Right cardiac atrium (tissue), 5 donors: ENCODE measurements around the gene CLPSL2. TPM values are rescaled to one million over a fixed set of nuclear protein-coding genes. Genes with fewer than 3 reads are reported as not detected.

Experiments
- ATAC-seq, 2 donors: fragments of 200-7000 bp; cut with Tn5 transposase; one replicate each; pipeline versions ENCODE4 v1.8.0 to v1.9.1; 2020; ENCODE audit warnings: moderate library complexity in 2 of 2, mild to moderate bottlenecking in 1 of 2
- DNase-seq, 3 donors: peaks; one replicate each; pipeline ENCODE4 v3.0.0-alpha.2; 2020
- H3K27ac ChIP-seq: one replicate; pipeline ENCODE4 v1.5.1; 2013; ENCODE audit warnings: mild to moderate bottlenecking, low read length, control low read depth, moderate library complexity
- H3K27me3 ChIP-seq: one replicate; pipeline ENCODE4 v1.6.1; 2013; ENCODE audit not compliant: control insufficient read depth, insufficient read depth
- H3K4me1 ChIP-seq: one replicate; pipeline ENCODE4 v1.6.1; 2013; ENCODE audit warnings: low read length; ENCODE audit not compliant: control insufficient read depth, insufficient read depth
- H3K4me3 ChIP-seq: one replicate; pipeline ENCODE4 v1.5.1; 2013; ENCODE audit warnings: low read length, control low read depth
- H3K9me3 ChIP-seq: one replicate; pipeline ENCODE4 v1.6.1; 2013; ENCODE audit warnings: low read length; ENCODE audit not compliant: control insufficient read depth
- WGBS: extraction: QIAGEN DNeasy Blood & Tissue Kit; methylation state at CpG from one replicate; pipeline ENCODE4 v1.1.7; 2013; 5-methylcytosine and 5-hydroxymethylcytosine counted together
- intact Hi-C, 4 donors: fragments of 100-400 bp; cut with DNase I; formaldehyde crosslinking; loops; one replicate each; pipeline versions ENCODE4 v1.11.0 to v1.14.0; 2022 to 2023
- long read RNA-seq, 4 donors: library from polyadenylated mRNA; unstranded; transcript quantifications; one replicate each; pipeline ENCODE4 v2.0.0, GENCODE V29; 2020 to 2021
- polyA plus RNA-seq: library from polyadenylated mRNA; stranded (reverse); fragments of 200-250 nt; gene quantifications from one replicate; pipeline ENCODE4 v1.2.3, GENCODE V29; 2013
- total RNA-seq, 4 donors: library from RNA; stranded (reverse); fragmentation: NEBNext Ultra II Directional; extraction: Animal tissue kit (Norgen Biotek cat#: 25700); gene quantifications; one replicate each; pipeline ENCODE4 v1.2.1, GENCODE V29; 2021
- donor health status: healthy with polysubstance abuse.
- donor health status: DM: no; HTN: yes; CAD: no.
- donor health status: DM: no; HTN: no; CAD: no.
- donor health status: DM: no; HTN: yes; CAD: no; lungs with severe emphysema.
- donor health status: DM: yes; HTN: yes; CAD: no.

Gene CLPSL2, protein sequence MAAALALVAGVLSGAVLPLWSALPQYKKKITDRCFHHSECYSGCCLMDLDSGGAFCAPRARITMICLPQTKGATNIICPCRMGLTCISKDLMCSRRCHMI
- not detected for total RNA-seq
- not detected for polyA plus RNA-seq
- long read RNA-seq, donor 1: 0 reads
- long read RNA-seq, donor 2: 0 reads
- long read RNA-seq, donor 3: 0 reads
- long read RNA-seq, donor 4: 0 reads

DNA sequence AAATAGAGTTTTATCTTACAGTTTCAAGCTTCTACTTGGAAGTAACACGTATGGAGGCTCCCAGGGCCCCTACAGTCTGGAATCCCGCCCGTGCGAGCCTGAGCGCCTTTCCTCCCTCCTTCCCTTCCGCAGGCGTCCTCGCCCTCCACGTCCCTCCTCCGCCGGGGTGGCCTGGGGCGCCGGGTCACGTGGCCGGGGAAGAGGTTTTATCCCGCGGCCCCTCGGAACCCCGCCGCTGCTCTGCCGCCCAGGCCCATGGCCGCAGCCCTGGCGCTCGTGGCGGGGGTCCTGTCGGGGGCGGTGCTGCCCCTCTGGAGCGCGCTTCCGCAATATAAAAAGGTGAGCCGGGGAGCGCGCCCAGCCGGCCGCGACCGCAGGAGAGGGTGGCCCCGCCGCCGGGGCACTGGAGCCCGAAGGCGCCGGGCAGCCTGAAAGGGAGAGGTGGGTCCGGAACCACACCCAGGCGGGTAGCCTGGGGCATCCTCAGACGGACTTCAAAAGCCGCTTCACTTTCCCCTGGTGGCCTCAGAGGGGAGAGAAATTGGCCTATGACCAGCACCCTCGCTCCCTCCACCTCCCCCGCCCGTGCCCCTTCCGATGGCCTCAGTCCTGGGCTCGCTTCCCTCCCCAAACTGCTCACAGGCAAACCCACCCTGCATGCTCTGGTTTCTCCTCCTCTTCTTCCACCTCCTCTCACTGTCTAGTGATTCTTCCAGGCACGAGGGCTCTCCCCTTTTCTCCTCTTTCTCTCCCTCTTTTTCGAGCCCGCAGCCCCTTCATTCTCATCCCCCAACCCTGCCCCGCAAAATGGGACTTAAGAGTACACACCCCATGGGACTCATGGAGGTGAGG lies at the start of gene CLPSL2:
Gene CLPSL2, plus strand, starts transcription at position 235 of the 852 bp plus-strand sequence. Its CDS starts 21 bp downstream, at position 256.
- ATAC-seq (peak; percentile 27 to 56), DNase-seq (no peak)
- Histone ChIP-seq H3K4me3 (peak within 1 kb of the TSS; percentile 55), H3K27ac (no peak within 1 kb of the TSS), H3K4me1 (no peaks in the 10 kb centered on the region), H3K9me3 (no peaks in the 10 kb centered on the region), H3K27me3 (peaks cover 3% of the 10 kb centered on the region)
- 4% methylated on average over 56 of the region's 56 CpGs for WGBS
- intact Hi-C loops: no loop called here

DNA sequence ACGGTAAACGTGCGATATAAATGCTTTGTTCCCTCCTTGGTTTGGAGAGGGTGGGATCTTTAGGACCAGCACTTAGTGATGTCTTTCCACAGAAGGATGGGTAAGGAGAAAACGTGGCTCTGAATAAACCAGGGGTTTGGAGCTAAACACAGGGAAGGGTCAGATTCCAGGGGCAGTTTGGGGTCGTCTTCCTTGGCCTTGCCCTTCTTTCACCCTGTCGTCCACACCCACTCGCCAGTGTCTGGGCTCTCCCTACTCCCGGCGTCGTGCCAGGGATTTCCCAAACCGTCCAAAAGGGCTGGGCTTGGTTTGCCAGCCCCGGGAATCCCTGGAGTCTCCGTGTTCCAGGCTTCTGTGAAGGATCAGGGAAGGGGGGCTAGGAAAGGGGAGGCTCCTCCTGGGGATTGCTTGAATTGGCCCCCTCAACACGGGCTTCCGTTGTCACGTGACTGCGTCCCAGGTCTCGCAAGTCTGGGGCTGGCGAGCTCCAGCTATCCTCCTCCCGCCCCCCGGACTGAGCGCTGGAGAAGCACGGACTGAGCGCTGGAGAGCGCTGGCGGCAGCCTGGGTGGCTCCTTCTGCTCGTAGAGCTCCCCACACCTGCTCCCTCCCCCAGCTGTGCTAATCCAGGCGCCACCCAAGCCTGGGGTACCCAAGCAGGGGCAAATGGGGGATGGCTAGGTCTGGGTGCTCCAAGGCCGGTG lies 49.0 kb upstream of the CLPSL2 start:
- peak; percentile 91 to 96 (median 94) for DNase-seq
- peak; percentile 40 to 54 for ATAC-seq
- Histone ChIP-seq H3K9me3 (no peaks in the 10 kb centered on the region), H3K27ac (peak overlapping the region; percentile 97), H3K27me3 (no peaks in the 10 kb centered on the region), H3K4me3 (peak overlapping the region; percentile 27), H3K4me1 (peaks cover 47% of the 10 kb centered on the region)
- intact Hi-C loops: loop anchor here in 3 of 4 donors (5.0 kb wide), 2 partner anchors 40 to 125 kb away; partner anchors contain the start of gene FKBP5 (in 2 of the 3)
- 2% methylated on average over 29 of the region's 29 CpGs for WGBS

DNA sequence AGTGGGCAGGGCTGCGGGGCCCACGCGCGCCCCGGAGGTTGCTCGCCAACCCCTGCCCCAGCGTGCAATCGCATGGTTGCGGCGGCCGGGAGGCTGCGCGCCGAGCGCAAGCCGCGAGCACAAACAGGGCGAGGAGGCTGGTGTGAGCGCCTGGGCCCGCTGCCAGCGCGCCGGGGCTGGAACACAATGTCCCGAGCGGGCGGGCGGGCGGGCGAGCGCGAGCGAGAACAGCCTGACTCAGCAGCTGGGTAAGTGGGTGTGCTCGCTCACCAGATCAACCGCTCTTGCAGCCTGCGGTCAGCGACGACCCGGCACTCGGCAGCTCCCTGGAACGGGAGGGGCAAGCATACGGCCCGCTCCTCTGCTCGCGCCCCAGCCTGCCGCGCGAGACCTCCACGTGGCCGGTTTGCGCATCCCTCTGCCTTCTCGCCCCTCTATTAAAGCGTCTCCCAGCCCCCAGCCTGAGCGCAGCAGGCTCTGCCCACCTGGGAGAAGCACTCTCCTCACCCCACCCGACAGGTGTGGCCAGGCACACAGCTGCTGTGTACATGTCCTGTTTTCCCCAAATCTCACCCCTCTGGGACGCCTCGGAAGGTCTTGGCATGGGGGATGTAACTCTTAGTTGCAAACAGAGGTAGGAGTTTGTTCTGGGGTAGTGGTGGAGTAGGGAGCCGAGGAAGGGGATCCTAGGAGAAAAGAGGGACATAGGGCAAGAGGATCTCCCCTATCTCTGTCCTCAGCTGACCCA lies 48.3 kb upstream of the CLPSL2 start:
- Histone ChIP-seq H3K27me3 (no peaks in the 10 kb centered on the region), H3K9me3 (no peaks in the 10 kb centered on the region), H3K4me3 (peak overlapping the region; percentile 27), H3K27ac (peak overlapping the region; percentile 97), H3K4me1 (peaks cover 49% of the 10 kb centered on the region)
- peak; percentile 71 to 74 for ATAC-seq
- intact Hi-C loops: loop anchor here in 3 of 4 donors (5.0 kb wide), 2 partner anchors 41 to 126 kb away; partner anchors contain the start of gene FKBP5 (in 2 of the 3)
- WGBS: 2% methylated on average over 57 of the region's 57 CpGs
- DNase-seq: peak; percentile 96 to 99 (median 98)

DNA sequence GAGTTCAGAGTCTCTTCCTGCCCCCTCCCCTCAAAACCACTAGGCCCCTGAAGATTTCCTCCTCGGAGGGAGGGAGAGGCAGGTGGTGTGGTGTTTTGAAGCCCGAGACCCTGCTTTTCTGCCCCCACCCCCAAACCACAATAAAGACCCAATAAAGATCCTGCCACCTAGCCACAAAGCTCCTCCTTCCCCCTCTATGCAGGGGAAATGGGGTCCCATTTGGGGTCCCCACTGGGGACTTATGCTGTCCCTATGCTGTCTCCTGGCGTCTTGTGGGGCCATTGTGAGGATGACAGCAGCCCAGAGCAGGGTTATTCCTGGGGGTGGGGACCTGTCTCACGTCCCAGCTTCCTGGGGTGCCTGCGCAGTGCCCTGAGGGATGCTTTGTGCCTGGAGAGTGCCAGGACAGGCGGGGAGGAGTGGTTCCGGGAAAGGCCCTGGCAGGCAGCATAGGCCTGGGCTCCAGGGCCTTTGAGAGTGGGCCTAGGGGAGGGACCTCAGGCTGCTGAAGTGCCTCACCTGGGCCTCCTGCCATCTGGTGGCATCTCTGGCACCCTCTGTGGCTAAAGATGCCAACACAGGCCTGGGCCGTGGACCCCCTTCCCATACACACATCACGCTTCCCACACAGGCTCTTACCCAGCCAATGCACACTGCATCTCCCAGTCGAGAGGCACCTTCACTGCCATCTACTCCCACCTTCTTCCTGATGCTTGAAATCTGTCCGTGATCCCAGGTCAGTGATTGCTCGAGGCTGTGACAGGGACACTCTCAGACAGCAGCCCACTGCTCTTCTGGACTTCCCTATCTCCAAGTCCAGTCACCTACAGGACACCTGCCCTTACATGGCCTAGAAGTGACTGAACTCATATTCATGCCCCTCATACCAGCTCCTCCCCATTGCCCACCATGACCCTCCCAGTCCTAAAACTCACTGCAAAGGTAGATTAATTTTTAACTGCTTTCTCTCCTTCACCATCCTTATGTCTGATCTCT lies 47.4 kb upstream of the CLPSL2 start:
- Histone ChIP-seq H3K4me3 (no peak overlapping the region), H3K9me3 (no peaks in the 10 kb centered on the region), H3K27me3 (no peaks in the 10 kb centered on the region), H3K4me1 (peaks cover 46% of the 10 kb centered on the region), H3K27ac (peak overlapping the region; percentile 96)
- WGBS: 57% methylated on average over 12 of the region's 12 CpGs
- DNase-seq: peak; percentile 68 to 85 (median 78)
- ATAC-seq: no peak
- intact Hi-C loops: loop anchor here in 3 of 4 donors (5.0 kb wide), 2 partner anchors 42 to 127 kb away; partner anchors contain the start of gene FKBP5 (in 2 of the 3)

DNA sequence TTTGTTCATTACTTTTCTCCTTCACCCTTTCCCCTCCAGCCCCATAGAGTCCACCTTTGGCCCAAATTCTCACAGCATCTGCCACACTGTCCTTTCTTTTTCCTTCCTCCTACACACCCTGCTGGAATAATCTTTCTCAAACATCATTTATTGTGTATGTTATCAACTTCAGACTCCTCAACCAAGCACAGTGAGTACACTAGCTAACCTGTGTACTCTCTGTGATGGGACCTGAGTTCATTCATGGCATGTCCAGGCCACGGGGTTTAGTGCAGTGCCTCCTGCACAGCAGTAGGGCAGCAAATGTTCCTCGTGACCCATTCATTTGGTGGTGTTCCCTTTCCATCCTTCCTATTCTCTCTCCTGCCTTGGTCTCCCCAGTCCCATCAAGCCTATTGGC lies 46.7 kb upstream of the CLPSL2 start:
- 59% methylated on average over 2 of the region's 2 CpGs for WGBS

DNA sequence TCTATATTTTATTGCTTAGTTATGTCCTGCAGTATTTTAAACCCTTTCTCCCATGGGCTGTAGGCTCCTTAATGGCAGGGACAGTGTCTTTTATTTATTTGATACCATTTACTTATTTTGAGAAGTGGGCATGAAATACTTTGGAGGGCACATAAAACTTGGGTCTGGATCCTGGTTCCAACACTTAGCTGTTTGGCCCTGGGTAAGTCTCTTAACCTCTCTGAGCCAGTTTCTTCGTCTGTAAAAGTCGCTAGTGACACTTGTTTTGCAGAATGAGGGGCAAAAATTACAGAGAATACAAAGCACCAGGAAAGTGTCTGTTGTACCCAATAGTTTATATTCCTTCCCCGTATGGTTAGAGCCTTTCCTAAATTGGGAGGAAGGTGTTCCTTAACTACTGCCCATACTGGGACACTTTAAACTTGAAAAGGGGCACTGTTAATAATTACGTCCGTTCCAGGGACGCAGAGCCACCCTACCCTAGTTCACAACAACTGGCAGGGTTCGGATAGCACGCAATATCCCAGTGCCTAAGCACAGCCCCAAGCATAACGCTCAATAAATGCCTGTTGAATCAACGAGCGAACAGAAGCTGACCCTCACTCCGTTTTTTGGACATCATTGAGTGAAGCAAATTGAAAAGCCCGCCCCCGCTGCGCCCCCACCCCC lies 45.5 kb upstream of the CLPSL2 start:
- WGBS: 5% methylated on average over 15 of the region's 15 CpGs
- Histone ChIP-seq H3K27me3 (no peaks in the 10 kb centered on the region), H3K27ac (peak overlapping the region; percentile 100), H3K9me3 (no peaks in the 10 kb centered on the region), H3K4me3 (peak overlapping the region; percentile 67), H3K4me1 (peaks cover 33% of the 10 kb centered on the region)
- intact Hi-C loops: loop anchor here in 2 of 4 donors (2.0 to 5.0 kb wide), 2 partner anchors 44 to 144 kb away; partner anchors contain the start of gene FKBP5 (in 1 of the 2)
- DNase-seq: peak in 1 of 3 donors; percentile 35
- no peak for ATAC-seq

More for the DNA sequence above, 46.7 kb upstream of the CLPSL2 start:
- intact Hi-C loops: loop anchor here (2.0 to 5.0 kb wide), 3 partner anchors 42 to 143 kb away; partner anchors contain the start of gene FKBP5 (in 3 of the 4)
- DNase-seq (no peak), ATAC-seq (no peak)
- Histone ChIP-seq H3K4me3 (no peak overlapping the region), H3K27ac (peak overlapping the region; percentile 57), H3K9me3 (no peaks in the 10 kb centered on the region), H3K27me3 (no peaks in the 10 kb centered on the region), H3K4me1 (peaks cover 40% of the 10 kb centered on the region)

DNA sequence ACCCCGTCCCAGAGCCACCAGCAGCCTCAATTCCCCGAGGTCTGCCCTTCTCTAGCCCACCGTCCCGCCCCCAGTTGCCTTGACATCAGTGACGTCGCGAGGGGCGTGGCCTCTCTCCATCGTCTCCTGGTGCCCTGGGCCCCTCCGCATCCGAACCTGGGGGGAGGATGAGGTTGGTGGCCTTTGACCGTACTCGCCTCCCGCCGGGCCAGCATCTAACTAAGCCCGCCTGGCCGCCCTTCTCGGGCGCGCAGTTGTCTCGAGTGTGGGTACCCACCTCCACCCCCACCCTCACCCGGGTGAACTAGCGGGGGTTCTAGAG lies 45.0 kb upstream of the CLPSL2 start:
- no peaks in the 10 kb centered on the region for H3K27me3 ChIP-seq
- peak overlapping the region; percentile 67 for H3K4me3 ChIP-seq
- DNase-seq (peak; percentile 98 to 100 (median 99)), ATAC-seq (peak; percentile 69 to 77)
- peaks cover 31% of the 10 kb centered on the region for H3K4me1 ChIP-seq
- WGBS: under 1% methylated on average over 23 of the region's 23 CpGs
- H3K27ac ChIP-seq: peak overlapping the region; percentile 100
- H3K9me3 ChIP-seq: no peaks in the 10 kb centered on the region
- intact Hi-C loops: loop anchor here in 2 of 4 donors (2.0 to 5.0 kb wide), 2 partner anchors 44 to 145 kb away; partner anchors contain the start of gene FKBP5 (in 1 of the 2)

DNA sequence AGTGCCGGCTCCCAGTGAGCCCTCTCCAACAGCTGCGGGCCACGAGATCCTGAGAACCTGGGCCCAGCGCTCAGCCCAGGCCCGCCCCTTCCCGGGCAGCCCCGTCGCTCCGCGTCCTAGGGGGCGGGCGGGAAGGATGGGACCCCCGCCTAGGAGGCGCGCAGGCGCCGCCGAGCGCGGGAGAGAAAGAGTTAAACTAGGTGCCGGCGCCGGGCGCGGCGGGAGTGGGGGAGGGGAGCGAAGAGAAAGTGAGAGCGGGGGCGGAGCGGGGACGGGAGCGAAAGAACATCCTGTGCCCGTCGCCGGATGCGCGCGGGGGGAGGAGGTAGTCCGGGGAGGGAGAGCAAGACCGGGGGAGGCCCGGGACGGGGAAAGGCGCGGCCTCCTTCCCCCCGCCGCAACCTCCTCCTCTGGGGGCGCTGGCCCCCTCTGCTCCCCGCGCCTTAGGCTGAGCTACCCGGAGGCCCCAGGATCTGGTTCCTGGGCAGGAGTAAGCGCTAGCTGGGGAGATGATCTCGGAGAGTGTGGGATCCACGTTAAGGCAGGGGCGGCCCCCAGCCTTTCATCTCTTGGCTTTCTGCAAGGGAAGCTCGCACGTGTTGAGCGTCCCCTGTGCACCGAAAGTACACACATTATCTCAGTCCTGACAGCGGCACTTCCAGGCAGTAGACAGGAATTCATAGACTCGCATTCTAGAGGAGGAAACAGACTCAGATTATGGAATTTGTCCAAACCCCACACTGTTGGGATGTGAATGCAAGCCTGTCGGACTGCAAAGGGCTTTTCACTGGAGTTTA lies 44.5 kb upstream of the CLPSL2 start:
- intact Hi-C loops: loop anchor here in 3 of 4 donors (2.0 to 5.0 kb wide), 3 partner anchors 43 to 145 kb away; partner anchors contain the start of gene FKBP5 (in 2 of the 3)
- H3K9me3 ChIP-seq: no peaks in the 10 kb centered on the region
- DNase-seq: peak; percentile 98 to 99 (median 98)
- peaks cover 27% of the 10 kb centered on the region for H3K4me1 ChIP-seq
- peak; percentile 79 to 81 for ATAC-seq
- peak overlapping the region; percentile 67 for H3K4me3 ChIP-seq
- H3K27ac ChIP-seq: peak overlapping the region; percentile 100
- WGBS: under 1% methylated on average over 61 of the region's 61 CpGs
- no peaks in the 10 kb centered on the region for H3K27me3 ChIP-seq
